ENCODE data around the gene LYPD6. TPM values are rescaled to one million over a fixed set of nuclear protein-coding genes. Genes with fewer than 3 reads are reported as not detected.

LYPD6 gene
- total and polyA plus RNA-seq, 2 experiments from 2014 or later = 4.9 to 12.4 TPM

GRCh38 chr2:149385350-149385749 is 55.0 kb downstream of the LYPD6 start:
- H3F3A ChIP-seq (replicated peaks; ENCODE audit: low read depth) = no peaks in the 10 kb centered on the region
- H3K4me1 Mint-ChIP-seq = peaks cover 36% of the 10 kb centered on the region
- ATAC-seq = no peak
- H3K36me3 Mint-ChIP-seq (ENCODE audit: low read depth) = no peaks in the 10 kb centered on the region
- no peak overlapping the region for H3K4me3 Mint-ChIP-seq
- no peaks in the 10 kb centered on the region for H3K27me3 ChIP-seq (ENCODE audit: insufficient read depth)
- H3K27ac ChIP-seq (ENCODE audit: low read depth) = no peak overlapping the region
- H2AFZ ChIP-seq = no peak overlapping the region
- TF ChIP-seq STAT1 (IDR thresholded peaks at IDR 0.05; ENCODE audit: unreplicated experiment) = no peak
- TF ChIP-seq CREB1 (CRISPR knock-in tag; IDR thresholded peaks at IDR 0.05; ENCODE audit: low read depth) = no peak
- no peak for TF ChIP-seq ZNF331 (CRISPR knock-in tag; IDR thresholded peaks at IDR 0.05; ENCODE audit: low read depth)
- TF ChIP-seq, protein P1, sequence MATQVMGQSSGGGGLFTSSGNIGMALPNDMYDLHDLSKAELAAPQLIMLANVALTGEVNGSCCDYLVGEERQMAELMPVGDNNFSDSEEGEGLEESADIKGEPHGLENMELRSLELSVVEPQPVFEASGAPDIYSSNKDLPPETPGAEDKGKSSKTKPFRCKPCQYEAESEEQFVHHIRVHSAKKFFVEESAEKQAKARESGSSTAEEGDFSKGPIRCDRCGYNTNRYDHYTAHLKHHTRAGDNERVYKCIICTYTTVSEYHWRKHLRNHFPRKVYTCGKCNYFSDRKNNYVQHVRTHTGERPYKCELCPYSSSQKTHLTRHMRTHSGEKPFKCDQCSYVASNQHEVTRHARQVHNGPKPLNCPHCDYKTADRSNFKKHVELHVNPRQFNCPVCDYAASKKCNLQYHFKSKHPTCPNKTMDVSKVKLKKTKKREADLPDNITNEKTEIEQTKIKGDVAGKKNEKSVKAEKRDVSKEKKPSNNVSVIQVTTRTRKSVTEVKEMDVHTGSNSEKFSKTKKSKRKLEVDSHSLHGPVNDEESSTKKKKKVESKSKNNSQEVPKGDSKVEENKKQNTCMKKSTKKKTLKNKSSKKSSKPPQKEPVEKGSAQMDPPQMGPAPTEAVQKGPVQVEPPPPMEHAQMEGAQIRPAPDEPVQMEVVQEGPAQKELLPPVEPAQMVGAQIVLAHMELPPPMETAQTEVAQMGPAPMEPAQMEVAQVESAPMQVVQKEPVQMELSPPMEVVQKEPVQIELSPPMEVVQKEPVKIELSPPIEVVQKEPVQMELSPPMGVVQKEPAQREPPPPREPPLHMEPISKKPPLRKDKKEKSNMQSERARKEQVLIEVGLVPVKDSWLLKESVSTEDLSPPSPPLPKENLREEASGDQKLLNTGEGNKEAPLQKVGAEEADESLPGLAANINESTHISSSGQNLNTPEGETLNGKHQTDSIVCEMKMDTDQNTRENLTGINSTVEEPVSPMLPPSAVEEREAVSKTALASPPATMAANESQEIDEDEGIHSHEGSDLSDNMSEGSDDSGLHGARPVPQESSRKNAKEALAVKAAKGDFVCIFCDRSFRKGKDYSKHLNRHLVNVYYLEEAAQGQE (IDR thresholded peaks at IDR 0.05; ENCODE audit: unreplicated experiment) = no peak
- TF ChIP-seq EZH2 (IDR thresholded peaks at IDR 0.05; ENCODE audit: low read depth, unreplicated experiment) = no peak
- H3K9me3 Mint-ChIP-seq = no peaks in the 10 kb centered on the region
- H3K4me1 ChIP-seq (ENCODE audit: insufficient read depth) = peaks cover 23% of the 10 kb centered on the region
- peaks cover 5% of the 10 kb centered on the region for H3K27me3 Mint-ChIP-seq (ENCODE audit: insufficient read depth, low read depth, poor library complexity)
- H3K4me3 ChIP-seq = no peak overlapping the region
- peaks cover 12% of the 10 kb centered on the region for H3K9me2 ChIP-seq (ENCODE audit: insufficient read depth)
- no peaks in the 10 kb centered on the region for H3K79me2 ChIP-seq (replicated peaks; ENCODE audit: insufficient read depth)
- H4K20me1 ChIP-seq (replicated peaks; ENCODE audit: insufficient read depth) = no peaks in the 10 kb centered on the region
- no peak overlapping the region; the same call in 1 of the 2 replicates for H3K4me2 ChIP-seq
- no peaks in the 10 kb centered on the region for H3K36me3 ChIP-seq (ENCODE audit: insufficient read depth)
- DNase-seq (ENCODE audit: low spot score) = no peak
- H3K27ac Mint-ChIP-seq = no peak overlapping the region

DNA sequence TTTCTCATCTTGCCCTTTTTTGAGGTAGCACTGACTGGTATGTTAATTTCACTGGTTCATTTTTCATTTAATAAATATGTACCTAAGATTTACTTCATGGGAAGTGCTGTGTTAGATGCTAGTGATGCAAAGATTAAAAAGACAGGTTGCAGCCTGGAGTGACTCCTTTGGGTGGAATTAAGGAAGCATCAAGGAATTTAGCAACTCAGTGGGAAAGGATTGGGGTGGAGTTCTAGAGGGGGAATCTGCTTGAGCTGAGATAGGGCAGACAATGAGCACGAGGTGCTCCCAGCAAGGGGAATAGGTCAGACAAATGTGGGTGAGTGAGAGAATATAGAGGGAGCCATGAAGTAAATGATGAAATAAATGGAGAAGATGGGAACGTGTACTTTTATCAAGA is 57.0 kb downstream of the LYPD6 start:
- ATAC-seq (no peak; the same call in 2 of the 3 replicates), DNase-seq (ENCODE audit: low spot score) (no peak)
- Histone ChIP-seq H4K20me1 (replicated peaks; ENCODE audit: insufficient read depth) (no peaks in the 10 kb centered on the region), H3K27me3 (ENCODE audit: insufficient read depth) (no peaks in the 10 kb centered on the region), H3K4me3 (no peak overlapping the region), H3K4me2 (no peak overlapping the region), H3K4me1 (ENCODE audit: insufficient read depth) (peaks cover 23% of the 10 kb centered on the region), H2AFZ (no peak overlapping the region), H3F3A (replicated peaks; ENCODE audit: low read depth) (no peaks in the 10 kb centered on the region), H3K36me3 (ENCODE audit: insufficient read depth) (no peaks in the 10 kb centered on the region), H3K79me2 (replicated peaks; ENCODE audit: insufficient read depth) (no peaks in the 10 kb centered on the region), H3K9me2 (ENCODE audit: insufficient read depth) (peaks cover 10% of the 10 kb centered on the region; the same call in 1 of the 2 replicates), H3K27ac (ENCODE audit: low read depth) (no peak overlapping the region)
- Mint-ChIP-seq H3K4me3 (no peak overlapping the region), H3K36me3 (ENCODE audit: low read depth) (no peaks in the 10 kb centered on the region), H3K9me3 (no peaks in the 10 kb centered on the region), H3K27ac (no peak overlapping the region), H3K27me3 (ENCODE audit: insufficient read depth, low read depth, poor library complexity) (peaks cover 5% of the 10 kb centered on the region), H3K4me1 (peaks cover 36% of the 10 kb centered on the region)
- TF ChIP-seq ZNF114 (CRISPR knock-in tag; IDR thresholded peaks at IDR 0.05) (no peak), POLR2AphosphoS5 (IDR thresholded peaks at IDR 0.05; ENCODE audit: low read depth) (no peak), JUNB (IDR thresholded peaks at IDR 0.05; ENCODE audit: unreplicated experiment) (no peak), CTCF (conservative IDR thresholded peaks at IDR 0.05; ENCODE audit: low read depth in 2 of 2) (no peak), ZNF331 (CRISPR knock-in tag; IDR thresholded peaks at IDR 0.05; ENCODE audit: low read depth) (no peak), EZH2phosphoT487 (IDR thresholded peaks at IDR 0.05; ENCODE audit: unreplicated experiment) (no peak), CREB1 (CRISPR knock-in tag; IDR thresholded peaks at IDR 0.05; ENCODE audit: low read depth) (no peak), ETS1 (IDR thresholded peaks at IDR 0.05) (no peak), STAT1 (IDR thresholded peaks at IDR 0.05; ENCODE audit: unreplicated experiment) (no peak)
- TF ChIP-seq, protein P1 (IDR thresholded peaks at IDR 0.05; ENCODE audit: unreplicated experiment) = no peak

Measured in GM23338 (cell line).